GM12891 (cell line): ENCODE measurements around the gene REELD1.

Experiments
- PAX5 ChIP-seq: IDR thresholded peaks from 2 replicates; pipeline ENCODE4 v1.6.1; 2011; ENCODE audit warnings: low read length, moderate library complexity, mild to moderate bottlenecking; ENCODE audit not compliant: insufficient read depth, severe bottlenecking
- POLR2A ChIP-seq: IDR thresholded peaks from 2 replicates; pipeline ENCODE4 v1.6.1; 2011; ENCODE audit warnings: low read depth, low read length, control low read depth
- POLR2AphosphoS5 ChIP-seq: IDR thresholded peaks from 2 replicates; pipeline ENCODE4 v1.6.1; 2011; ENCODE audit warnings: low read depth, low read length, control low read depth
- SPI1 ChIP-seq: IDR thresholded peaks from 2 replicates; pipeline ENCODE4 v1.6.1; 2011; ENCODE audit warnings: low read depth, low read length, control low read depth

- TF ChIP-seq SPI1 (no peak), POLR2A (no peak), POLR2AphosphoS5 (no peak), PAX5 (no peak)
Observed at GRCh38 chr4:146211440-146211839, 2.9 kb upstream of the REELD1 start.
